ENCODE data around the gene CFAP77. TPM values are rescaled to one million over a fixed set of nuclear protein-coding genes. Genes with fewer than 3 reads are reported as not detected.

Gene CFAP77
- total and polyA plus RNA-seq, 2 of the 4 experiments (the other 2 are of a cell fraction): not detected

DNA sequence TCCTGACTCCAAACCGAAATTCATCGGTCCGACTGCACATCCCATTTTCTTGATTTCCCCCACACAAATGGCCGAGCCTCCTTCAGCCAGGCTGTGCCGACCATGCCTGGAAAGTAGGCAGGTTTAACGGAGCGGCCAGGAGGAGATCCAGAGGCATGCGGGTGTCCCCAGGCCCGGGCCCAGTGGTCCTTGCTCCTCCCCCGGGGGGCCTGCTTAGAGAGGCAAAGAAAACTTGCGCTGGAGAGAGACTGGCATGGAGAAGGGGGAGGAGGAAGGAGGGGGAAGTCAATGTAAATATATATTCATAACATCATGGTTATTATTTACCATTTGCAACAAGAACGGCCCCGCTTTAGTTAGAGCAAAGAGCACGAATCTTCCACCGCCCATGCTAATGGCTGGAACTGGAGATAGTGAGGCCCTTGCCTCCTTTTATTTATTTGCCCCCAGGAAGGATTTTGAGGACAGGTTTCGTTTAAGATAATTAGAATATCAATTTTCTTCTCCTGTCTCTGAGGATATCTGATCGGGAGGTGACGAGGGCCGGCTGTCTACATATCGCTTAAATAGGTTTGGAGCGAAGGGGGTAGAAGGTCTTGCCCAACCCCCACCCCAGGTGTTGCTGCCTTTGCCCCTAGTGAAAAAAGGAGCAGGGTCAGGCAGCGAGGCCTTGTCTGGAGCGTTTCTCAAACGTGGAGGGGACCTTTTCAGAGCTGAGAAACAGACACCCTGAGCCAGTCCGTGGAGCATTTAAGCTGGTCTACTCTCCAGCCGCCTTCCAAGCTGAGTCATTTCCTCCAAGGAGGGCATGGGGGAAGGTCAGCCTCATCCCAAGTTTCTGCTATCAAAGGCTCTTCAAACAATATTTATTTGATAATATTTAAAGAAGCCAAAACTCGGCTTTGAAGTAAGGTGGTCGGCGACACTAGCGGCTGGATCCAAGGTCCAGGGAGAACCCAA is 174.9 kb downstream of the CFAP77 start:
- Histone ChIP-seq H2BK20ac (ENCODE audit: low read depth, low read length) (no peak overlapping the region), H3K4me2 (ENCODE audit: low read depth, low read length) (no peak overlapping the region), H3K4me3 (ENCODE audit: insufficient read depth, low read depth, low read length) (no peak overlapping the region), H2AK5ac (ENCODE audit: low read depth, low read length) (no peak overlapping the region), H3K27ac (ENCODE audit: insufficient read depth, low read length) (no peak overlapping the region), H3K4me1 (ENCODE audit: control insufficient read depth, insufficient read depth, low read length) (no peaks in the 10 kb centered on the region; the same call in 1 of the 2 replicates), H2BK5ac (ENCODE audit: low read depth, low read length, poor library complexity, severe bottlenecking) (no peak overlapping the region), H3K9me1 (ENCODE audit: insufficient read depth, low read length) (no peaks in the 10 kb centered on the region; the same call in 1 of the 2 replicates), H3K27me3 (ENCODE audit: control insufficient read depth, insufficient read depth, low read length) (peaks cover 97% of the 10 kb centered on the region), H3K4ac (ENCODE audit: low read depth, low read length) (no peak overlapping the region), H2BK15ac (ENCODE audit: low read depth, low read length) (no peak overlapping the region), H3K23ac (ENCODE audit: low read depth, low read length) (no peak overlapping the region), H4K20me1 (ENCODE audit: insufficient read depth, low read length) (peaks cover 58% of the 10 kb centered on the region), H4K91ac (ENCODE audit: insufficient read depth, low read depth, low read length) (no peak overlapping the region), H3K36me3 (ENCODE audit: control insufficient read depth, insufficient read depth, low read length) (no peaks in the 10 kb centered on the region), H3K14ac (replicated peaks; ENCODE audit: low read depth, low read length) (no peak overlapping the region), H3K79me1 (ENCODE audit: low read depth in 1 of 2, low read length in 2 of 2) (no peaks in the 10 kb centered on the region), H3K18ac (ENCODE audit: low read depth, low read length) (no peak overlapping the region), H3K9ac (ENCODE audit: low read depth, low read length) (no peak overlapping the region), H4K5ac (ENCODE audit: low read depth, low read length) (no peak overlapping the region), H2BK120ac (ENCODE audit: low read depth, low read length) (no peak overlapping the region), H3K9me3 (ENCODE audit: control insufficient read depth, insufficient read depth, low read length) (peaks cover 2% of the 10 kb centered on the region), H3K56ac (ENCODE audit: extremely low read depth, insufficient read depth, low read length) (no peak overlapping the region), H2AK9ac (replicated peaks; ENCODE audit: low read depth, low read length, poor library complexity) (no peak overlapping the region), H4K8ac (ENCODE audit: low read depth in 2 of 2, low read length in 2 of 2) (no peak overlapping the region), H2AFZ (replicated peaks; ENCODE audit: low read length, poor library complexity) (no peak overlapping the region)
- DNase-seq: peak; percentile 33
- BruUV-seq (replicated peaks): no TSS peak
- no peak for TF ChIP-seq POLR2A (IDR thresholded peaks at IDR 0.05; ENCODE audit: low read depth, low read length)
- no peak for TF ChIP-seq BHLHE40 (IDR thresholded peaks at IDR 0.05; ENCODE audit: low read depth, low read length)
- TF ChIP-seq, protein P1, sequence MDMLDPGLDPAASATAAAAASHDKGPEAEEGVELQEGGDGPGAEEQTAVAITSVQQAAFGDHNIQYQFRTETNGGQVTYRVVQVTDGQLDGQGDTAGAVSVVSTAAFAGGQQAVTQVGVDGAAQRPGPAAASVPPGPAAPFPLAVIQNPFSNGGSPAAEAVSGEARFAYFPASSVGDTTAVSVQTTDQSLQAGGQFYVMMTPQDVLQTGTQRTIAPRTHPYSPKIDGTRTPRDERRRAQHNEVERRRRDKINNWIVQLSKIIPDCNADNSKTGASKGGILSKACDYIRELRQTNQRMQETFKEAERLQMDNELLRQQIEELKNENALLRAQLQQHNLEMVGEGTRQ (IDR thresholded peaks at IDR 0.05; ENCODE audit: low read depth, low read length): no peak
- no peak for TF ChIP-seq FOS (IDR thresholded peaks at IDR 0.05; ENCODE audit: low read depth, low read length)
- intact Hi-C loops (cut with micrococcal nuclease) (no loop called here), dilution Hi-C loops (cut with HindIII; ENCODE audit: low sequenced_read_pairs, unreplicated experiment) (no loop called here), in situ Hi-C loops (cut with MboI; ENCODE audit: low sequenced_read_pairs) (no loop called here)
- ATAC-seq (ENCODE audit: low read depth): no peak
- ChIA-PET CTCF (no interaction called here), POLR2A (ENCODE audit: unreplicated experiment) (no interaction called here)
- WGBS, 2 experiments (ENCODE audit: extremely low coverage in 2 of 2, insufficient read length in 1 of 2): no CpG with 5 or more reads among the region's 30 CpGs
